Iris pigment epithelial cell (primary cell): Measurements from ENCODE around the gene SLC6A13.
"Not testable (repeated sequence)": the region's sequence is repeated elsewhere in the genome, so short reads cannot be mapped to it uniquely, and the experiment has no call there.

Experiments
- DNase-seq: peaks from one replicate; pipeline ENCODE4 v3.0.0-alpha.2; 2011; ENCODE audit warnings: low read depth

The SLC6A13 gene

DNA sequence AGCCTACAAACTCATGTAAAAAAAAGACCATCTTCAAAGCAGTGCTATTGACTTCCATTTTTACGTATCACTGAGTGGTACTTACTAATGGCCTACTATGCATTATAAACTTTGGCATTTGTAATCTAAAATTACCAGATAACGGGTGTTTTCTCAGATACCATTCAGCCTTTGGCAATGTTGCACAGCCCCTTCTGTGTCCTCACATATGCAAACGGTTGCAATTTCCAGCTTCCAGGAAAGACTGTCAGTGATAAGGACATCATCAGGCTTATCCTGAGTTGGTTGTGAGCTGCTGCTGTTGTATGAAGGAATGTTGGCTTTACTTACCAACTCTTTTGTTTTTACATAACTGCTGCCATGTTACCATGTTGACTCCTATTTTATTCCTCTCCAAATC, 1.6 kb upstream of the SLC6A13 start:
- DNase-seq = no peak

DNA sequence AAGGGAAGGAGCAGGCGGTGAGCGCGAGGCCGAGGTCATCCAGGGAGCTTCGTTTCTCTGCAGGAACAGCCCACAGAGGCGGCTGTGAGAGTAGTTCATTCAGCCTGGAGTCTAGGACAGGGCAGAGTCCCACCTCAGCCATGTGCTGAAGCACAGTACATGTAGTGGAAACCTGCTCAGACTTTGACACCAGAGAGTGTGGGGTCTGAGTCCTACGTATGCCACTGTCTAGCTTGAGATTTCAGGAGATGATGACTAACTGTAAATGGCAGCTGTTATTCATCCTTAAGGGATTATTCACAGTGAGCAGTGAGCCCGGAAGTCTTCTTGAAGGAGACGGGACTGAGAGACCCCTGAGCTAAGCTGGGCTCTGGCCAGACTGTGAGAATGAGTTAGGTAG, 938 bp upstream of the SLC6A13 start:
- DNase-seq = peak; percentile 71

DNA sequence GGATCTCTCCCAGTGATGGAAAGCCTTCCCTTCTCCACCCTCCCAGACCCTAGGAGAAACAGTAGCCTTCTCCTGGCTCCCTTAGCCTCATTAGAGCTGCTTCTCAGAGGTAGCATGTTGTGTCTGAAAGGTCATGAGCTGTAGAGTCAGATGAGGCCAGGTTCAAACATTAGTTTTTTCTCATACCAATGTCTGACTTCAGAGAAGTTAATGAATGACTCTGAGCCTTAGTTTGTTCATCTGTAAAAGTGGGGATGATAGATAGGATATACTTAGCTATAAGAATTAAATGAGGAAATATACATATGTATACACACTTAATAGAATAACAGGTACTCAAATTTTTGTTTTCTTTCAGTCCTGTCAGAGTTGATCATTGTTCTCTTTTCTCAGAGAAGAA, 523 bp downstream of the SLC6A13 start:
- no peak for DNase-seq

DNA sequence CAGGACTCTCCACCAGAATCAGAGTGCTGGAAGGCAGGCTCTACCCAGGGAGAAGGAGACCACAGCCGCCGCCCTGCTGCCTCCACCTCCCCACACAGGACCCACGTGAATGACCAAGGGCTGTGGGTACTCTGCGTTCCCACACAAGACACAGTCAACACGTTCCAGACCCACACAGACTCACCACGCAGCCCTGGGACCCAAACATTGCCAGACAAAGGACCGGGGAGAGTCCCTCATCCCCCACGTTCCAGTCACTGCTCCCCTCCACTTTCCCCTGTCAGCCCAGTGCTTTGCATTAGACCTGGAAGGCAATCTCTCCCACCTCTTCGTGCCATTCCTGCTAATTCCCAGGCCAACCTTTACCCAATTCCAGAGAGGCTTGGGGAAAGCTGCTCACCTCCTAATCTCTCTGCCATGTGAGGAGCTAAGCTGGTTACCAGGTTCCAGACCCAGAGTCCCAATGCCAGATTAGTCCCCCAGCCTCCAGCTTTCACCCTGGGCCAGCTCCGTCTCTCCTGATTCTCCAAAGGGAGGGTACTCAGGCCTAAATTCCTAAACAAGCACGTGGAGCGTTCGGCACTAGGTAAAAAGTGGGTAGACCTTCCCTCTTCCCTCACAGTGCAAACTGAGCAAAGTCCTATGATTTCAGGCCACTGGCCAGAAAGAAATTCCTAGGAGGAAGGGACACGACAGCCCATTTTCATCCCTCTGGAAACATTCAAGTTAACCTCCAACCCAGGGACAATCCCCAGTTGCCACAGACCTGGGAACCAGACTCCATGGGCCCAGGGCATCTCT, 4.9 kb downstream of the SLC6A13 start:
- no peak for DNase-seq

DNA sequence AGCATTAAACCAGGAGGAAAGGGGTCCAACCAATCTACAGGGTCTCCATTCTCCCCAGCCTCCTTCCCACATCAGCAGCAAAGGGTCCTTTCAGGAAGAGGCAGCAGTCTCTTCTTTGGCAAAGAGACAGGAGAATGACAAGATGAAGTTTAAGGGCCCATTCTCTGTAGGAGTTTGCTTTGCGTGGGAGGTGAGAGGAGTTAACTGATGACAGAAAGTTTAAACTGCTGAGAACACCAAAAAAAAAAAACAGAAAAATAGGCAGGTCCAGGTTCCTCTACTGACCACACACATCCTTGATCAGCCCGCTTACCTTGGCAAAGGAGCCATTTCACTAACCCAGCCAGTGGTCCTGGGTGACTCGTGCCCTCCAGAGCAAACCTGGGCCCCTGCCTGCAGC, 5.7 kb downstream of the SLC6A13 start:
- DNase-seq = no peak

DNA sequence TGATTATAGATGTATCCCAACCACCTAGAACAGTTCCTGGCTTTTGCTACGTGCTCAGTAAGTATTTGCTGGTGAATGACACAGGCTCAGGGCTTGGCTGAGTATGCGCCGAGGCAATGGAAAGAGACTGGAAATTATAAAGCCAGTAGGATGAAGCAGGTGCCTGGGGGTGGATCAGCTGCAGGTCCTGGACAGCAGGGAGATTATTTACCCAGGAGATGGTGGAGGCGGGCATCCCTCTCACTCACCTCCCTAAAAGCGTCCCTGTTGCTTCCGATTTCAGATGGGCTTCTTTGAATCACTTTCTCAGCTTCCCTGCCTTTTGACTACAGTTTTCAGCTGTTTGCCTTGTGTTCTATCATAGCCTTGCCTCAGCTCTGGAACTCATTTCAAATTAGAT, 6.4 kb downstream of the SLC6A13 start:
- no peak for DNase-seq

DNA sequence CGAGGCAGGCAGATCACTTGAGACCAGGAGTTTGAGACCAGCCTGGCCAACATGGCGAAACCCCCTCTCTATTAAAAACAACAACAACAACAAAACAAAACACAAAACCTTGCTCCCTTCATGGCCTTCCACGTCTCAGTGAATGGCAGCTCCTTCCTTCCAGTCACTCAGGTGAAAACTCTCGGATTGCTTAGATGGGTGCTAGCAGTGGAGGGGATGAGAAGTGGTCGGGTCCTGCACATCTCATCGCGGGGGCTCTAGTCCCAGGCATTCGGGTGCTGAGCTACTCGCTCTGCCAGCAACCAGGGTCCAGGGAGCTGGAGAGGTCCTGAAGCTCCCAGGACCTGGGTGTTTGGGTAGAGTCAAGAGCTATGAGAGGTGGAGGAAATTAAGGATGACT, 7.7 kb downstream of the SLC6A13 start:
- DNase-seq = no peak

DNA sequence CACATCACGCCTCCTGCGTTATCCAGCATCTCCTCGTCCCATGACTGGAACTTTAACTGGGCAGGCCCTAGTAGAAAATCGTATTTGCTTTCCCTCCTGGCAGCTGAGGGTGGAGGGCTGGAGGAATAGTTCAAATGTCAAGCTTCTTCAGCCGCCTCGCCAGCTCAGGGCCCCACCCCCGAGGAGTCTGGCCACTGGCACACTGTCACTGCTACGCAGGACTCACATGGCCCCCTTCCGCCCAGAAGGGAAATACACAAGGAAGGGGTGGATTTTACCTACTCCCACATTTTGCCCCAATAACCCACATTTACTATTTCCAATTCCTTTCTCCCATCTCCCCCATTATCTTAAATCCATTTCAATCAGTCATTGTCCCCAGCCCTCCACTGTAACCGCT, 8.6 kb downstream of the SLC6A13 start:
- DNase-seq = no peak

DNA sequence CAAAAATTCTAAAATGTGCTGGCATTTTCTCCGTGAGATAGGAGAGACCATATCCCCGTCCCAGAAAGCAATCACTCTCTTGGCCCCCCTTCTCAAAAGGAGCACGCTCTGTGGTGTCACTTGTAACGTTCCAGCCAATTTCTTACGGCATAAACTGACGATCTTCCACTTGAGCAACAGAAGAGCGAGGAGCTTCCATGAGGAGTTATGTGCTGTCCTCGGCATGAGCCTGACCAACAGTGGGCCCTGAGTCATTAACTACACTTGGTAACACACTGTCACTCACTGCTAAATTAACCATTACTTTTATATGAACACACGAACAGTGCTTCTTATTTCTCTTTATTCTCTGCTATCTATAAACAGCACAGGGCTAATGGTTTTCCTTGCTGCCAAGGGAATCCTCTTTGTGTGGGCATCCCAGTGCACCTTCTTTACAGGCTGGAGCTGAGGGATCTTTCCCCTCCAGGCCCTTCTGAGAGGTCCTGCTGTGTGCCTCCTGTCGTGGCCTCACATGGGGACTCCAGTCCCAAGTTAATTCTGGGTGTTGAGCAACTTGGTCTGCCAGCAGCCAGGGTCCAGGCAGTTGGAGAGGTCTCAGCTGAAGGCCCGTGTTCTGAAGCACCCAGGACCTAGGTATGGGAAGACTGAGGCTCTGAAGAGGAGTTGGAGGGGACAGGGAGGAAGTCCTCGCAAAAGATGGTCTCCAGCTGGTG, 9.4 kb downstream of the SLC6A13 start:
- DNase-seq = no peak

DNA sequence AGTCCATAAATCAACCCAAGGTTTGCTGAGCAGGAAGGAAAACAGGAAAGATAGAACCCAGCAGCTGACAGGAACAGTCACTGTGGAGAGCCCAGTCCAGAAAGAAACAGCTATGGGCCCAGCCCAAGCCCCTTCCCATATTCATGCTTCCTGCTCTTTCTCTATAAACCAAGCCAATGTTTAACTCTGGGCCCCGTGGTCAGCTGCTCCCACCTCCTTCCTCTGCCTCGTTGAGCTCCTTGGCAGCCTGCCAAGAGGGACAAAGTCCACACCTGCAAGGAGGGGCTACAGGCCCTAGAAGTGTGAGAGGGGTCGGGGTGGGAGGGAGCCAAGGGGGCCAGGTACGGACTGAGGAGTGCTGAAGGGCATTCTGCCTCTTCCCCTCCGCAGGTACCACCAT, 10.0 kb downstream of the SLC6A13 start:
- no peak for DNase-seq

DNA sequence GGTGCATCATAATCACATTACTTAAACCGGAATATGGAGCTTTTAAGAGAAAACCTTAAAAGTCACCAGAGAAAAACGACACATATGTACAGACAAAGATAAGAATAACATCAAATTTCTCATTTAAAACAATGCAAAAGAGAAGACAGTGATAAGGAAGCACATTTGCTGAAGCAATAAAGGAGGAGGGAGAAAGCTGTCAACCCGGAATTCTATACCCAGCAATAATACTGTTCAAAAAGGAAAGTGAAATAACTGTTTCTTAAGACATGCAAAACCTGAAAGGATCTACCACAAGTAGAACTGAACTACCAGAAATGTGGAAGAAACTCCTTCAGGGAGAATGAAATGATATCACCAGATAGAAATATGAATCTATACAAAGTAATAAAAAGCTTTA, 15.4 kb downstream of the SLC6A13 start:
- no peak for DNase-seq

DNA sequence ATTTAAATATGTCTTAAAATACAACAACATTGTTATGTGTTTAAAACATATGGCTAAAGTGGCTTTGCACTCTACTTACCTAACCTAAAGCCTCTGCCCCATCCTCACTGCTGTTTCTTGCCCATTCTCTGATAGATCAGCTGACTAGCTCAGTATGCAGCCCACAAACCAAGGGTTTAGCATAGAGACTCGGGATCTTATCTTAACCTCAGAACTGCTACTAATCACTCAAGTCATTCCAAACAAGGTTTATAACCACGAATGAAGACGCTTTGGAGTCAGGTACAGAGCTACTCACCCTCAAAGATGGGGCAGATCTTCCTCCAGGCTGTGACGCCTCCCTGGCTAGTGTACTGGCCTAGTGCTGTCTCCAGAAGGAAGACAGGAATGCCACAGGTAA, 19.3 kb downstream of the SLC6A13 start:
- DNase-seq = no peak

DNA sequence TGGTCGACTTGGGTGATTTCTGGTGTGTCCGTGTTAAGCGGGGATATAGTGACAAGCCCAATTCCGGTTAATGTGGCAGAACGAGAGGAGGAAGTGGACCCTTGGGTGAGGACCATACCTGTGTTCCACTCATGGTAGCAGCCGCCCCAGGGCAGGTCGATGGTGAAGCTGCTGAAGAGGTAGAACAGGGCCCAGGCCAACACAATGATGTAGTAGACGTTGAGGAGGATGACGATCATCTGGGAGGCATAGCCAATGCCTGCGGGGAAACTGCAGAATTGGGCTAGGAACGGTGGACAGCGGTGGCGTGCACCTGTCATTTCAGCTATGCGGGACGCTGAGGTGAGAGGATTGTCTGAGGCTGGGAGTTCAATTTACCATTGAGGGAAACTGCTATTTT, 20.1 kb downstream of the SLC6A13 start:
- no peak for DNase-seq

DNA sequence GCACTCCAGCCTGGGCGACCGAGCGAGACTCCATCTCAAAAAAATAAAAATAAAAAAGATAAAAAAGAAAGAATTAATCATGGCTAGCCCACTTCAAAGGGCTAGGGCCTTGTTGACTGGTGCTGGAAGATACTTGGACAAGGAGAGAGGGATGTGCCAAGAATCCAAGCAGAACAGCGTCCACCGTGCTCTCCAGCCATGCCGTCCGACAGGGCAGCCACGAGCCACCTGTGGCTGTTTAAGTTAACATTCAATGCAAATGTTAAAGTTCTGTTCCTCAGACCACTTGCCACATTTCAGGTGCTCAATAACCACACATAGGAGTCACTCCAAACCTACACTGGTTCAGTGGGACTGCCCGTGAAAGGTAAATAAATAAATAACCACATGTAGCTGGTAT, 21.4 kb downstream of the SLC6A13 start:
- DNase-seq = no peak

DNA sequence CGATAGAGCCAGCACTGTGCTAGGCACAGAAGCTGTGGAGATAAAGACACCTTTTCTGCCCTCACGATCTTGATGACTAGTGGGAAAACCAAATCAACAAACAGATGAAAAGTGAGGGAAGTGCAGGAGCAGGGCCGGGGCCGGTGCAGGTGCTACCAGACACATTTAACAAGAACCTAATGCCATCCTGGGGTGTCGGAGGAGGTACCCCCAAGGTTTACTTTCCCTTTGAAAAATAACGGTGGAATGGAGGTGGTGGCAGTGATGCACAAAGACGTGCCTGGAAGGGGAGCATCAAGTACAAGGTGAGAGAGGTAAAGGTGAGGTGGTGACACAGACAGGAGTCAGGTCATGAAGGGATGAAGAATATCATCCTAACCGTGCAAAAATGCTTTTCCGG, 22.1 kb downstream of the SLC6A13 start:
- no peak for DNase-seq

DNA sequence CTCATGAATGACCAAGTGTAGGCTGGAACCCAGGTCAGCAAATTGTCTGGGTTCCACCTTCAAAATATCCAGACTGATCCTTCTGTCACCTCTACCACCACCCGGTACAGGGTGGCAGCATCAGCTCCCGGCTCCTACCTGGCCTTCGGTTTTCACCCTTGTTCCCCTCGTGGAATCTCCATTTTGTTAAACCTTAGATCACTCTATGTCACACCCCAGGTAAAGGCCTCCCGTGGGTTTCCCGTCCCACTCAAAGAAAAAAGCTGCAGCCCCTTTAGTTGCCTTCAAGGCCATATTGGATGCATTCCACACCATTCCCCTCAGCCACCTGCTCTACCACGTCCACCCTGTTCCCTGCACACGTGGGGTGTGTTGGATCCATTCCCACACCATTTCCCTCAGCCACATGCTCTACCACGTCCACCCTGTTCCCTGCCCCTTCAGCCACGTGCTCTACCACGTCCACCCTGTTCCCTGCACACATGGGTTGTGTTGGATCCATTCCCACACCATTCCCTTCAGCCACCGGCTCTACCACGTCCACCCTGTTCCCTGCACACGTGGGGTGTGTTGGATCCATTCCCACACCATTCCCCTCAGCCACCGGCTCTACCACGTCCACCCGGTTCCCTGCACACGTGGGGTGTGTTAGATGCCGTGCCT, 23.8 kb downstream of the SLC6A13 start:
- no peak for DNase-seq

DNA sequence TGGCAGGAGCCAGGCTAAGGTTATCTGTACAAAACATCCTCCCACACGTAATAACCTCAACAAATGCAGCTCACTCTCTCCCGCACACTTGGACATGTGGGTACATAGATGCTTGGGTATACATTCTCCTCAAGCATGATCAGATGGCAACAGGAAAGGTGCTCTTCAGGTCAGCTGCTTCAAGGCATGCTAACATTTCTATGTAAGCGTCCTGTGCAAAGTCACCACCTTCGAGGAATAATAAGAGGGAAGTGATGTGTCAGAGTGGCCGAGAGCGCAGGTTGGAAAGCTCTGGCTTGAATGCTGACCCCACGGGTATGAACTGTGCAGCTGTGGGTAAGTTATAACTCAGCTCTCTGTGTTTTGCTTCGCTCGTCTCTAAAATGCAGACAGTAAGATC, 24.5 kb downstream of the SLC6A13 start:
- DNase-seq = no peak

DNA sequence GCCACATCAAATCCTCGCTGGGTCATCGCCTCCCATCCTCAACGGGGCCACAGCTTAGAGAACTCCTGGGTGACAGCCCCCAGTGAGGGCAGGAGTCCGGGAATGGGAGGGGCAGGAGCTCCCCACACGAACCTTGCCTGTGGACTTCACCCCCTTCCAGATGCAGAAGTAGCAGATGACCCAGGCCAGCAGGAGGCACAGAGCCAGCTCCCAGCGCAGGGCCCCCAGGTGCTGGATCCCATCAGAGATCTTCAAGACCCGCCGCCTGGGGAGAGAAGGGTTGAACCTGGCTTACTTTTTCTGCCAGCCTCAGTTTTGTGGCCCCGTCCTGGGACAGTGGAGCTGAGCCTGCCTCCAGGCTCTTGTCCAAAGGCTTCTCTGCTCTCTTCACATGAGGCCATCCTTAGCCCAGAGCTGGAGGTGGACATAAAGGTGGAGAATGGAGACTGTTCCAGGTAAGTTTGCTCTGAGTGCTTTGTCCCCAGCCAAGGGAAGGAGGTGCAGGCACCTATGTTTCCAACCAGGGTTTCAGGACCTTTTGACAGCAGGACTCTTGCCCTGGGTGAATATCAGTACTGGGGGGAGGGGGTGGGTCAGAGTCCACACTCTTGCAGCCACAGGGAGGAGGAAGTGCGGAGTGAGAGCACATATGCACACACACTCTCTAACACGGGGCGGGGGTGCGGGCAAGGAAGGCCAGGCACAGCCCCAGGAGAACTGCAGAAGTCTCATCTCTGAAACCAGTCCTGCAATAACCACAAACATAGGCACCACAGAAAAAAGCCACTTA, 25.4 kb downstream of the SLC6A13 start:
- DNase-seq = no peak

DNA sequence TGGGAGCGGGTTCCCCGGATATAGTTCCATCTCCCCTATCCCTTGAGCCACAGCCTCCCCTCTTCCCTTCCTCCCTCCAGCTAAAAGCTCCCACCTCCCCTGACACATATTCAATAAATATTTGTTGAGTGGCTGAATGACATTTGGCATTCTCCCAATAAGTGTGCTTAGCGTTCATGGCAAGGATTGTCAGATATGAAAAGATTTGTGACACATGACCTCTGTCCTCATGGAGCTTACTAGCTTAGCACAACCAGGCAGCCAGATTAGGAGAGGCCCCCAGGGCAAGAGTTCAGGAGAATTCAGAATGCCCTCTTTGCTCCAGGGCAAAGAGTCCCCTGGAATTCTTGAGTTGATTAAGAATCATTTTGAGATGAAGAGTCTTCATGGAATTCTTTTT, 26.2 kb downstream of the SLC6A13 start:
- no peak for DNase-seq

DNA sequence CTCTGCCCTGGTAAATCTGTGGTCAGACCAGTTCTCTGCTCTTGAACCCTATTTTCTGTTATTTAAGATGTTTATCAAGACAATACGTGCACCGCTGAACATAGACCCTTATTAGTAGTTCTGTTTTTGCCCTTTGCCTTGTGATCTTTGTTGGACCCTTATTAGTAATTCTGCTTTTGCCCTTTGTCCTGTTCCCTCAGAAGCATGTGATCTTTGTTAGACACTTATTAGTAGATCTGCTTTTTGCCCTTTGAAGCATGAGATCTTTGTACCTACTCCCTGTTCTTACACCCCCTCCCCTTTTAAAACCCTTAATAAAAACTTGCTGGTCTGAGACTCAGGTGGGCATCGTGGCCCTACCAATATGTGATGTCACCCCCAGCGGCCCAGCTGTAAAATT, 26.7 kb downstream of the SLC6A13 start:
- DNase-seq = not testable (repeated sequence)

DNA sequence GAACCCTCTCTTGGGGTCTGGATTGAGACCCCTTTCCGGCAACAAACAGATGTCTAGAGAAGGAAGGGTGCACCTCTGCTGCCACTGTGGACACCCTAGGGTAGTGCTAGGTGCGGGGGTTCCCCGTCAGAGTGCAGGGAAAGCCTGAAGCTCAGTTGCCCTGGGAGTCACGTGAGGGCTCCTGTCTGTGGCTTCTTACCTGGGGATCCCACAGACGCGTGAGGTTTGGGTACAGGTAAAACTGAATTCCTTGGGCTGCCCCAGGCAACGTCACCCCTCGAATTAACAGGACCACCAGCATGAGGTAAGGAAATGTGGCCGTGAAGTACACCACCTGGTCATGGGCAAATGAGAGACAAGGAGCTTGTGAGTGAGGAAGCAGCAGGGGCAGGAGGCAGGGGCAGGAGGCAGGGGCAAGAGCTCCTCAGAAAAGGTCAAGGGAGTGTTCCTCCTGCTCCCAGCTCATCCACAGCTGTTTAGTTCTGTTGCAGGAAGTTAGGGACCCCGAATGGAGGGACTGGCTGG, 27.7 kb downstream of the SLC6A13 start:
- DNase-seq = no peak

DNA sequence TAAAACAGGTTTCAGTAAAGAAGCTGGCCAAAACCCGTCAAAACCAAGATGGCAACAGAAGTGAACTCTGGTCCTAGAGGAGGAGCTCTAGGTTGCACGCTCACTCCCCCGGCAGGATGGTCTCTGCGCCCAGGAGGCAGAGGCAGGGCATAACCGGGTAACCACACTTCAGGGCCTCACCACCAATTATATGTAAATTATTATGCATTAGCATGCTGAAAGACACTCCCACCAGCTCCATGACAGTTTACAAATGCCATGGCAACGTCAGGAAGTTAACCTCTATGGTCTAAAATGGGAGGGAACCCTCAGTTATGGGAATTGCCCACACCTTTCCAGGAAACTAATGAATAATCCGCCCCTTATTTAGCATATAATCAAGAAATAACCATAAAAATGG, 28.6 kb downstream of the SLC6A13 start:
- DNase-seq = no peak
